ENCODE data around the gene ATG4D.

- TF ChIP-seq CTCF (conservative IDR thresholded peaks at IDR 0.05; ENCODE audit: low read length) (no peak), EZH2phosphoT487 (IDR thresholded peaks at IDR 0.05; ENCODE audit: borderline replicate concordance, low read depth, low read length) (no peak)
Observed at GRCh38 chr19:10499550-10500246, 44.0 kb upstream of the ATG4D start.

Data from OCI-LY7 (cell line).